Hematopoietic multipotent progenitor cell (in vitro differentiated cells): ENCODE results near the gene XPO4. TPM values are rescaled to one million over a fixed set of nuclear protein-coding genes. Genes with fewer than 3 reads are reported as not detected.

ENCODE experiments used
- DNase-seq, 3 donors: peaks; one replicate each; pipeline ENCODE4 v3.0.0-alpha.2; 2011 to 2015; ENCODE audit warnings: low read depth in 2 of 3, low spot score in 2 of 3
- total RNA-seq: library from RNA; depleted of rRNA; stranded (reverse); fragments of >200 nt; gene quantifications from one replicate; pipeline ENCODE4 v1.2.3, GENCODE V29; 2012

Gene XPO4
- total RNA-seq, 1 donor, result 10.5 TPM

- no peak for DNase-seq
Measured at GRCh38 chr13:20738616-20739015, 163.9 kb downstream of the XPO4 start.

- no peak for DNase-seq
Measured at GRCh38 chr13:20729633-20730585, 172.6 kb downstream of the XPO4 start.

GRCh38 chr13:20728579-20729311 is 173.8 kb downstream of the XPO4 start:
- DNase-seq, result no peak

- DNase-seq, result no peak
Measured at GRCh38 chr13:20727856-20728255, 174.7 kb downstream of the XPO4 start.

Other genes with a start within 250 kb of the XPO4 start
- gene IL17D, start 199.0 kb downstream of the XPO4 start, total RNA-seq, result 1.9 TPM
- gene EEF1AKMT1, start 128.8 kb downstream of the XPO4 start, total RNA-seq, result 3.2 TPM
- 22.1 TPM for gene LATS2, start 158.8 kb upstream of the XPO4 start, total RNA-seq
- 19.9 TPM for gene SAP18, start 237.4 kb upstream of the XPO4 start, total RNA-seq